IMR-90 (cell line): Measurements from ENCODE around the gene TTC39B. TPM values are rescaled to one million over a fixed set of nuclear protein-coding genes. Genes with fewer than 3 reads are reported as not detected.
"Not testable (repeated sequence)": the region's sequence is repeated elsewhere in the genome, so short reads cannot be mapped to it uniquely, and the experiment has no call there.

Experiments
- ATAC-seq: fragments of 200-7000 bp; cut with Tn5 transposase; 2 replicates; pipeline ENCODE4 v1.9.1; 2020; ENCODE audit warnings: low read depth, mild to moderate bottlenecking, moderate library complexity
- BruUV-seq: library from RNA; stranded (reverse); fragments of 400-500 nt; replicated peaks from 2 replicates; lab custom pipeline; 2021; lab: Mats Ljungman, UMichigan
- CTCF ChIA-PET: fragments of 300-600 bp; formaldehyde crosslinking; extraction: SDS; loops from one replicate; lab custom pipeline; 2021; ENCODE audit warnings: antibody characterized with exemption; lab: Yijun Ruan, JAX
- POLR2A ChIA-PET: fragments of 300-600 bp; sonication (Branson Sonifier 250); formaldehyde crosslinking; loops from one replicate; lab custom pipeline; 2022; ENCODE audit warnings: antibody characterized with exemption; ENCODE audit not compliant: unreplicated experiment; lab: Charles Lee
- DNase-seq: peaks from one replicate; pipeline ENCODE4 v3.0.0; 2013
- H2AFZ ChIP-seq: replicated peaks from 2 replicates; pipeline ENCODE3; 2013; ENCODE audit warnings: low read length, mild to moderate bottlenecking; ENCODE audit not compliant: poor library complexity
- H2AK5ac ChIP-seq: 2 replicates; pipeline ENCODE4 v1.6.1; 2013; ENCODE audit warnings: low read depth, low read length, inconsistent platforms
- H2AK9ac ChIP-seq: replicated peaks from 2 replicates; pipeline ENCODE3; 2013; ENCODE audit warnings: mild to moderate bottlenecking, low read depth, low read length, moderate library complexity; ENCODE audit not compliant: poor library complexity
- H2BK120ac ChIP-seq: 2 replicates; pipeline ENCODE4 v1.6.1; 2013; ENCODE audit warnings: low read depth, low read length, inconsistent platforms
- H2BK15ac ChIP-seq: 3 replicates; pipeline ENCODE4 v1.6.1; 2013; ENCODE audit warnings: low read depth, low read length, inconsistent platforms
- H2BK20ac ChIP-seq: 2 replicates; pipeline ENCODE4 v1.6.1; 2013; ENCODE audit warnings: low read depth, mild to moderate bottlenecking, inconsistent platforms, low read length, moderate library complexity
- H2BK5ac ChIP-seq: 2 replicates; pipeline ENCODE4 v1.6.1; 2013; ENCODE audit warnings: mild to moderate bottlenecking, low read depth, low read length, inconsistent platforms; ENCODE audit not compliant: poor library complexity, severe bottlenecking
- H3K14ac ChIP-seq: replicated peaks from 2 replicates; pipeline ENCODE4 v1.6.1; 2013; ENCODE audit warnings: low read depth, low read length, inconsistent platforms
- H3K18ac ChIP-seq: 2 replicates; pipeline ENCODE4 v1.6.1; 2013; ENCODE audit warnings: low read depth, low read length, control low read depth
- H3K23ac ChIP-seq: 2 replicates; pipeline ENCODE4 v1.6.1; 2013; ENCODE audit warnings: low read depth, low read length, inconsistent platforms
- H3K27ac ChIP-seq: 2 replicates; pipeline ENCODE4 v1.5.1; 2013; ENCODE audit warnings: mild to moderate bottlenecking, control low read depth, low read length; ENCODE audit not compliant: insufficient read depth
- H3K27me3 ChIP-seq: 2 replicates; pipeline ENCODE4 v1.6.1; 2013; ENCODE audit warnings: low read length; ENCODE audit not compliant: control insufficient read depth, insufficient read depth
- H3K36me3 ChIP-seq: 2 replicates; pipeline ENCODE4 v1.6.1; 2013; ENCODE audit warnings: low read length, mixed read lengths; ENCODE audit not compliant: control insufficient read depth, insufficient read depth
- H3K4ac ChIP-seq: 2 replicates; pipeline ENCODE4 v1.6.1; 2013; ENCODE audit warnings: low read depth, low read length, inconsistent platforms
- H3K4me1 ChIP-seq: 2 replicates; pipeline ENCODE4 v1.6.1; 2013; ENCODE audit warnings: low read length, mixed read lengths; ENCODE audit not compliant: control insufficient read depth, insufficient read depth
- H3K4me2 ChIP-seq: 2 replicates; pipeline ENCODE4 v1.6.1; 2013; ENCODE audit warnings: low read depth, mild to moderate bottlenecking, control low read depth, low read length, moderate library complexity
- H3K4me3 ChIP-seq: 2 replicates; pipeline ENCODE4 v1.5.1; 2013; ENCODE audit warnings: low read depth, mild to moderate bottlenecking, control low read depth, low read length, moderate library complexity; ENCODE audit not compliant: insufficient read depth
- H3K56ac ChIP-seq: 2 replicates; pipeline ENCODE4 v1.6.1; 2013; ENCODE audit warnings: low read length, inconsistent platforms; ENCODE audit not compliant: insufficient read depth; ENCODE audit errors: extremely low read depth
- H3K79me1 ChIP-seq, 2 experiments: 2 replicates each; pipeline ENCODE4 v1.6.1; 2013; ENCODE audit warnings: low read length in 2 of 2, inconsistent platforms in 1 of 2, low read depth in 1 of 2
- H3K9ac ChIP-seq: 2 replicates; pipeline ENCODE4 v1.6.1; 2013; ENCODE audit warnings: low read depth, low read length, control low read depth
- H3K9me1 ChIP-seq: 2 replicates; pipeline ENCODE4 v1.6.1; 2013; ENCODE audit warnings: low read length, inconsistent platforms; ENCODE audit not compliant: insufficient read depth
- H3K9me3 ChIP-seq: 2 replicates; pipeline ENCODE4 v1.6.1; 2013; ENCODE audit warnings: low read length; ENCODE audit not compliant: control insufficient read depth, insufficient read depth
- H4K20me1 ChIP-seq: 2 replicates; pipeline ENCODE4 v1.6.1; 2013; ENCODE audit warnings: low read length, inconsistent platforms; ENCODE audit not compliant: insufficient read depth
- H4K5ac ChIP-seq: 2 replicates; pipeline ENCODE4 v1.6.1; 2013; ENCODE audit warnings: mild to moderate bottlenecking, low read depth, low read length, control low read depth
- H4K8ac ChIP-seq, 2 experiments: 2 replicates each; pipeline ENCODE4 v1.6.1; 2013; ENCODE audit warnings: low read depth in 2 of 2, low read length in 2 of 2, control low read depth in 1 of 2, inconsistent platforms in 1 of 2
- H4K91ac ChIP-seq: 2 replicates; pipeline ENCODE4 v1.6.1; 2013; ENCODE audit warnings: low read depth, low read length, inconsistent platforms; ENCODE audit not compliant: insufficient read depth
- WGBS, 2 experiments: methylation state at CpG; one replicate each; pipeline versions ENCODE4 v1.1.5 to v1.1.7; 2013; ENCODE audit warnings: missing lambda C conversion rate in 2 of 2; ENCODE audit not compliant: insufficient read length in 1 of 2; ENCODE audit errors: extremely low coverage in 2 of 2; 5-methylcytosine and 5-hydroxymethylcytosine counted together
- dilution Hi-C: fragments of 300-500 bp; cut with HindIII; formaldehyde crosslinking; loops from one replicate; pipeline ENCODE4 v1.14.3; 2018; ENCODE audit warnings: low sequenced_read_pairs; ENCODE audit not compliant: unreplicated experiment
- in situ Hi-C: fragments of 300-500 bp; cut with MboI; formaldehyde crosslinking; loops from 3 replicates; pipeline ENCODE4 v1.14.3; 2019; ENCODE audit warnings: low sequenced_read_pairs, inconsistent platforms, mixed read lengths
- intact Hi-C: fragments of 100-400 bp; cut with micrococcal nuclease; formaldehyde crosslinking; loops from 2 replicates; pipeline ENCODE4 v1.10.0; 2022
- polyA plus RNA-seq, 3 experiments: library from polyadenylated mRNA; depleted of rRNA; stranded (reverse); fragments of >200 nt; gene quantifications; 2 replicates each; pipeline ENCODE4 v1.2.3, GENCODE V29; 2012; ENCODE audit warnings: low replicate concordance in 1 of 3
- total RNA-seq: library from RNA; depleted of rRNA; stranded (reverse); fragments of >200 nt; gene quantifications from 2 replicates; pipeline ENCODE4 v1.2.3, GENCODE V29; 2012

TTC39B gene
- total and polyA plus RNA-seq, 2 of the 4 experiments (the other 2 are of a cell fraction), result 2.5 to 12.2 TPM

GRCh38 chr9:15319661-15320060, 12.6 kb upstream of the TTC39B start:
- in situ Hi-C loops, H2BK20ac ChIP-seq, H3K4ac ChIP-seq, H2AFZ ChIP-seq, H4K20me1 ChIP-seq, H2BK120ac ChIP-seq, H2BK5ac ChIP-seq, H3K79me1 ChIP-seq, ATAC-seq, H2AK5ac ChIP-seq, H3K56ac ChIP-seq, H2AK9ac ChIP-seq, H4K8ac ChIP-seq, H3K27ac ChIP-seq, BruUV-seq, H3K9me1 ChIP-seq, H3K9me3 ChIP-seq, H3K36me3 ChIP-seq, H3K4me2 ChIP-seq, H3K4me1 ChIP-seq, H4K5ac ChIP-seq, intact Hi-C loops, H3K18ac ChIP-seq, H3K27me3 ChIP-seq, H3K4me3 ChIP-seq, H2BK15ac ChIP-seq, H3K14ac ChIP-seq, H4K91ac ChIP-seq, H3K23ac ChIP-seq, DNase-seq, H3K9ac ChIP-seq, dilution Hi-C loops: not testable (repeated sequence)
- WGBS, 2 experiments, result no CpG with 5 or more reads among the region's 9 CpGs
- ChIA-PET POLR2A (interaction anchor here (0.6 kb wide), 1 partner anchor 55 kb away, joined by 10 read pairs; no protein-coding TSS in a partner anchor), CTCF (interaction anchor here (0.7 kb wide), 1 partner anchor 50 kb away, joined by 3 read pairs; no protein-coding TSS in a partner anchor)
